GM18505 (cell line): Measurements from ENCODE around the gene NKX1-1.
"Not testable (repeated sequence)": the region's sequence is repeated elsewhere in the genome, so short reads cannot be mapped to it uniquely, and the experiment has no call there.

Experiments used
- ATAC-seq: cut with Tn5 transposase; IDR thresholded peaks from one replicate; pipeline ENCODE4 v1.9.1; 2021; ENCODE audit not compliant: unreplicated experiment
- POLR2A ChIP-seq: IDR thresholded peaks from 4 replicates; pipeline ENCODE4 v1.6.1; 2011; ENCODE audit warnings: borderline replicate concordance; ENCODE audit not compliant: insufficient read depth, insufficient read length; ENCODE audit errors: extremely low read depth

Gene NKX1-1

DNA sequence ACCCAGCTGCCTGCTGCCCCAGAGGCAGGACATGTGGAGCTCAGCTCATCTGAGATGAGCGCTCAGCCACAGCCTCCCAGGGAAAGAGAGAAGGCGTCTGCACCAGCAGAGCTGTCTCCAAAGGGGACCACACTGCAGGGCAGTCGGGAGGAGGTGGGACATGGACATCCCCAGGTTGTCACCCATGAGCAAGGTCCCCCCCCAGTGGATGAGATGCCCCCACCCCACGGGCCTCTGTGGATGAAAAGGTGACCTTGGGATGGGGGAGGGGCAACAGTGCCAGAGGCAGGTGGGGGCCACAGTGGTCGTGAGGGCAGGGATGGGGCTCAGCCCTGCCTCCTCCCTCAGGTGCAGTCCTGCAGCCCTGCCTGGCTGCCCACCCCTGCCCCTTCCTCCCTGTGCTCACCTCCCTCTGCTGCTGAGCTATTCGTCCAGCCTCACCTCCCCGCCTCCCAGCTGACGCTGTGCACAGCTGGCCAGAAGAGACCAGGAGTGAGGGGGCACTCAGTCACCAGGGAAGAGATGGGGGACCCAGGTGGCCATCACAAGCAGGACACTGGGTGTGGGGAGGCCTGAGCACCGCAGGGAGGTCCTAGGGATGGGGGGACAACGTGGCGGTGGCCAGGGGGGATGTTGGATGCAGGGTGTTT, 9.3 kb downstream of the NKX1-1 start:
- TF ChIP-seq POLR2A = no peak
- no peak for ATAC-seq

DNA sequence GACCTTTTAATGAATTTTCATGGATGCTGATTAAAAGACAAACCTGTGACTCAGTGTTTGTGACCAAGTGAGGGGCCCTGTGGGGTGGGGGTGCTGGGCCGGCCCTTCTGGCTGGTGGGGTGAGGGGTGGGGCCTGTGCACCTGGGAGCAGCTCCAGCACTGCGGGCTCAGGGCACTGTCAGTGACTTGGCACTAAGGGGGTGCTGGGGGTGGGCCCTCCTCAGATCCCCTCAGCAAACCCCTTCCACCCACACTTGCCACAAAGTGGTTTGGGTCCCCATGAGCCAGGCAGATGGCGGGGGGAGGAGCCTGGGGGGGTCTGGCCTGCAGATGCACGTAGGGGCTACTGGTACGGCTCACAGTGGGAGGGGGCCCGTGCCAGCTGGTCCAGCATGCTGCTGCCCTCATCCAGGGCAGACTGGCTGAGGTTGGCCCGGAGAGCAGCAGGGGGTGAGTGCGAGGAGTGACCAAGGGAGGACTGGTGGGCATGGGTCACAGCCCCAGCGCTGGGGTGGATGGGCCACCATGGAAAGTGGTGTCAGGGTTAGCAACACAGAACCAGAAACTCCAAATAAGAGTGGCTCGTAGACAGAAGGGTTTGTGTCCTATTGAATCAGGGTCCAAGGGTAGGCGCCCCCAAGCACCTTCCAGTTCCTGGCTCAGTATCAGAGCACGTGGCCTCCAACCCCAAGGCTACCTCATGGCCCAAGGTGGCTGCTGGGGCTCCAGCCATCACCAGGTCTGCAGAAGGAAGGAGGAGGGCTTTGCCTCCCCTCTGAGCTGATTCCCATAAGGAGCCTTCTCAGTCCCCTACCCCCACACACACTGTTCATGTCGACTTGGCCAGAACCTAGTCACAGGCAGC, 10.1 kb downstream of the NKX1-1 start:
- ATAC-seq = no peak
- TF ChIP-seq POLR2A = no peak

GRCh38 chr4:1395389-1395820, 10.8 kb downstream of the NKX1-1 start:
- not testable (repeated sequence) for ATAC-seq

DNA sequence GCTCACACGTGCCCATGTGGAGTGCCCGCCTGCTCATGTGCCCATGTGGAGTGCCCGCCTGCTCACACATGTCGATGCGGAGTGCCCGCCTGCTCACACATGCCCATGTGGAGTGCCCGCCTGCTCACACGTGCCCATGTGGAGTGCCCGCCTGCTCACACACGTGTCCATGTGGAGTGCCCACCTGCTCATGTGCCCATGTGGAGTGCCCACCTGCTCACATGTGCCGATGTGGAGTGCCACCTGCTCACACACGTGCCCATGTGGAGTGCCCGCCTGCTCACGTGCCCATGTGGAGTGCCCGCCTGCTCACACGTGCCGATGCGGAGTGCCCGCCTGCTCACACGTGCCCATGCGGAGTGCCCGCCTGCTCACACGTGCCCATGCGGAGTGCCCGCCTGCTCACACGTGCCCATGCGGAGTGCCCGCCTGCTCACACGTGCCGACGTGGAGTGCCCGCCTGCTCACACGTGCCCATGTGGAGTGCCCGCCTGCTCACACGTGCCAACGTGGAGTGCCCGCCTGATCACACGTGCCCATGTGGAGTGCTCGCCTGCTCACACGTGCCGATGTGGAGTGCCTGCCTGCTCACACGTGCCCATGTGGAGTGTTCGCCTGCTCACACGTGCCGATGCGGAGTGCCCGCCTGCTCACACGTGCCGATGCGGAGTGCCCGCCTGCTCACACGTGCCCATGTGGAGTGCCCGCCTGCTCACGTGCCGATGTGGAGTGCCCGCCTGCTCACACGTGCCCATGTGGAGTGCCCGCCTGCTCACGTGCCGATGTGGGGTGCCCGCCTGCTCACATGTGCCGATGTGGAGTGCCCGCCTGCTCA, 11.5 kb downstream of the NKX1-1 start:
- not testable (repeated sequence) for ATAC-seq

DNA sequence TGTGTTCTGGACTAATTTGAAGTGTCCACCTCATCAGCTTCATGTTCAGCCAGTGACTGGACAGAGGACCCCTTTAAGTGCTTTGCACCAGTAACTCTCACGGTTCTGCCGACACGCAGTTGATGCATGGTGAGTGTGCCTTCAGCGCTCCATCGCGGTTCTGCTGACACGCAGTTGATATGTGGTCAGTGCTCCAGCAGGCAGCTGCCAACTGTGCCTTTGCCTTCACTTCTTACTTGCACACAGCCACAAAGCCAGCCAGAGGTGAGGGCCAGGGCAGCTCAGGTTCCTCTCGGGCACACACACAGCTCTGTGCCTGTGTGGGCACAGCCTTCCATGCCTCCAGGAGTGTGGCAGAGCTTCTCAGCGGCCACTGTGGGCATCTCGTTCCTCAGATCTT, 12.4 kb downstream of the NKX1-1 start:
- no peak for TF ChIP-seq POLR2A

GRCh38 chr4:1393363-1393762, 12.9 kb downstream of the NKX1-1 start:
- ATAC-seq = not testable (repeated sequence)

More for the DNA sequence above, 12.4 kb downstream of the NKX1-1 start:
- no peak for ATAC-seq

DNA sequence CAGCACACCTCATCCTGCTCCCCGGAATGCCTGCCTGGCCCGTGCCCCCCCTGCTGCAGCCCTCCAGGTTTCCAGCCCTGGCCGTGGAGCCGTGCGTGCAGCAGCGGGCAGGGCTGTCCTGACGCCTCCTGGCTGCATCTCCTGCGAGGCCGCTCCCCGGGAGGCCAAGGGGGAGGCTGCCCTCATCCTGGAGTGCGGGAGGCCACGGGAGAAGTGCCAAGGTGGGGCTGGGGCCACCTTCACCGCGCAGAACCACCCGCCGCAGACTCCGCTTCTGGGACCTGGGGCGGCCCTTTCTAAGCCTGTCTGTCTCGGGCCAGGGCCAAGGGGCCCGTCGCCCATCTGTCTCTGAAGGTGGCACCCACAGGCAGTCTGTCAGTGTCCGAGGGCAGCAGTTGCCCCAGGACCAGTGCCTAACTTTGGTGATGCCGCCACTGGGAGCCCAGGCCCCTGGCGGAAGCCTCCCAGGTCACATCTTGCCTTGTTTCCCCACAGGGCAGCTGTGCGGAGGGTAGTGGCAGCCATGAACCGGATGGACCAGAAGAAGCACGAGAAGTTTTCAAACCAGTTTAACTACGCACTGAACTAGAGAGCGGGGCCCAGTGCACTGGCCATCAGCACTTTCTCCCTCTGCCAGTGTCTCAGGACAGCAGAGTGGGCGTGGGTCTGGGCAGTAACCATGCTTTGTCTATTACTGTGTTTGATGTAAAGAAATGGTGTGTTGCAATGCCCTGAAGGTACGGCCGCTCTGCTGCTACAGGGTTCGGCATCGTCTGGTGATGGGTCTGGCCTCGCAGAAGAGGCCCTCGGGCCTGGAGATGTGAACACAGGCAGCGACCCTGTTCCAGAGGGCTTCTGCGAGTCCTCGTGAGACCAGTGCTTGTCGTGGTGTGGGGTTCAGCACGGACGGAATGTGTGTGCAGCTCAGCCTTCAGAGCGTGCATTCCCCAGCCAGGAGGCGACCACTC, 20.6 kb downstream of the NKX1-1 start:
- ATAC-seq = no peak
- TF ChIP-seq POLR2A = no peak

DNA sequence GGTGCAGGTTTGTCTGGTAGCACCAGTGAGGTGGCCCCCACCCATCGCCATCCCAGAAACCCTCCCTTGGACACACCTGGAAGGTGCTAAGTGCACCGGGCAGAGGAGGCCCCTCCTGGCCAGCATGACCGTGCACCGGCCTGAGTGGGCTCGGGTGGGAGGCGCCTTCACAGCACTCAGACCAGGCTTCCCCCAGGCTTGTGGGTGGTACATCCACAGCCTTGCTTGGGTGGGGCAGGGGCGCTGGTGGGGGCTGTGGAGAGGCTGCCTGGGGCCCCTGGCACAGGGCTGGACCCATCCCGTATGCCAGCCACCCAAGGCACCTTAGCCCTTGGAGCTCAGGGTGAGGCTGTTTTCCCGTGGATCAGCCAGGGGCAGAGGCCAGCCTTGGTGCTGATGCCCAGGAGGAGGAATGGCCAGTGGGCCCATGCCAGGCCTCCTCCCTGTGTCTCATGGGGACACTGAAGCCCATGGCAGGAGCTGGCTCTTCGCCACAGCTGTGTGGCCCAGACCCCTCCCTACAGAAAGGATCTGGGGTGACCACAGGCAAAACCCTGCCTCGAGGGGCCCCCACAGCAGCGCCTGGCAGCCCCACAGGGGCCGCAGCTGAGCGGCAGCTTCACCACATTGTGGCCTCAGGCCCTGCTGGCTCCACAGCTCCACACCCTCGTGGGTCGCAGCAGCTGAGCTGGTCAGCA, 21.4 kb downstream of the NKX1-1 start:
- ATAC-seq = no peak
- TF ChIP-seq POLR2A = no peak

GRCh38 chr4:1383728-1384591, 22.3 kb downstream of the NKX1-1 start:
- no peak for ATAC-seq
- TF ChIP-seq POLR2A = no peak

- TF ChIP-seq POLR2A = no peak
These were observed 23.2 kb downstream of the NKX1-1 start for GRCh38 chr4:1382776-1383727.

More at GRCh38 chr4:1382776-1383727, 23.2 kb downstream of the NKX1-1 start:
- no peak for ATAC-seq
